ENCODE data around the gene EMILIN2. TPM values are rescaled to one million over a fixed set of nuclear protein-coding genes. Genes with fewer than 3 reads are reported as not detected.

The EMILIN2 gene
- total and polyA plus RNA-seq, 2 of the 13 experiments (the other 11 are each of a cell fraction or from before 2014, with no cell fraction given) = 7.6 to 8.2 TPM

DNA sequence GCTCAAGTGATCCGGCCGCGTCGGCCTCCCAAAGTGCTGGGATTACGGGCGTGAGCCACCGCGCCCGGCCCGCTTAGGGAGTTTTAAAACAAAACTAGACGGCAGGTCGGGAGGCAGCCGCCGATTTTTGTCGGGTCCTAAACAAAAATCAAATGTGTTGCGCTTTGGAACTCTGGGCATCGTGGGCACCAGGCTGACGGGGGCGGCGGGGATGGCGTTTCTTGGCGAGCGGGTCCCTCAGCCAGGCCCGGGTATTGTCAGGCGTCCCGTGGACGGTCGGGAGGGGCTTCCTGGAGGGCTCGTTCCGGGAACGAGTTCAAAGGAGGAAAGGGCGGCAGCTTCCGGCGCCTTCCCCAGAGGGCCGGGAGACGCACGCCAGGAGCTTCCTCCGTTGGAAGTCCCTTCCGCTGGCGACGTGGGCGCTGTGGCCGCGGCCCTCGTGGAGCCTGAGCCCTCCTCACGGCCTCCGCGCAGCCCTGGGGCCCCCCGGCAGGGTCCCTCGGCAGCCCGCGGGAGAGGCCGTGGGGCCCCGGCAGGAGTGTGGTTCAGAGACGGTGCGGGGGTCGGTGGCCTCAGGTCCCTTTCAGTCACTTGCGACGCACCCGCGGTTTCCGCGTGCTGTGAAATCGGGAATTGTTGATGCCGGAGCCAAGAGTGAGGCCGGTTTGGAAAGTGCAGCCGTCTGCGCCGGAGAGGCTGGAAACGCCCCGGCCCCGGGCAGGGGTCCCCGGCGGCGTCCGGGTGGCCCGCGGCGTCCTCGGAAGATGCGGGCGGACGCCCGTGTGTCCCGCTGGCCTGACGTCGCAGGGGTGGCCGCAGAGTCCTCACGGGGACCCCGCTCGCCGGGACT is 59.3 kb downstream of the EMILIN2 start (continued):
- TF ChIP-seq, protein P1, sequence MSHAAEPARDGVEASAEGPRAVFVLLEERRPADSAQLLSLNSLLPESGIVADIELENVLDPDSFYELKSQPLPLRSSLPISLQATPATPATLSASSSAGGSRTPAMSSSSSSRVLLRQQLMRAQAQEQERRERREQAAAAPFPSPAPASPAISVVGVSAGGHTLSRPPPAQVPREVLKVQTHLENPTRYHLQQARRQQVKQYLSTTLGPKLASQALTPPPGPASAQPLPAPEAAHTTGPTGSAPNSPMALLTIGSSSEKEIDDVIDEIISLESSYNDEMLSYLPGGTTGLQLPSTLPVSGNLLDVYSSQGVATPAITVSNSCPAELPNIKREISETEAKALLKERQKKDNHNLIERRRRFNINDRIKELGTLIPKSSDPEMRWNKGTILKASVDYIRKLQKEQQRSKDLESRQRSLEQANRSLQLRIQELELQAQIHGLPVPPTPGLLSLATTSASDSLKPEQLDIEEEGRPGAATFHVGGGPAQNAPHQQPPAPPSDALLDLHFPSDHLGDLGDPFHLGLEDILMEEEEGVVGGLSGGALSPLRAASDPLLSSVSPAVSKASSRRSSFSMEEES (CRISPR knock-in tag; IDR thresholded peaks at IDR 0.05) = peak; percentile 76
- TF ChIP-seq HDAC2 (CRISPR knock-in tag; IDR thresholded peaks at IDR 0.05) (peak; percentile 59), SALL2 (CRISPR knock-in tag; IDR thresholded peaks at IDR 0.05) (peak; percentile 82), SIX4 (CRISPR knock-in tag; IDR thresholded peaks at IDR 0.05) (no peak), POLR2G (IDR thresholded peaks at IDR 0.05; ENCODE audit: low read depth, low read length) (peak; percentile 92), KDM2A (CRISPR knock-in tag; IDR thresholded peaks at IDR 0.05; ENCODE audit: borderline replicate concordance, low read depth) (peak; percentile 37), CREB1 (IDR thresholded peaks at IDR 0.05) (no peak), CREB1 (CRISPR knock-in tag; IDR thresholded peaks at IDR 0.05) (no peak), IRF2 (CRISPR knock-in tag; IDR thresholded peaks at IDR 0.05) (peak; percentile 45; the same call in 1 of the 2 replicates), ZNF782 (CRISPR knock-in tag; IDR thresholded peaks at IDR 0.05; ENCODE audit: borderline replicate concordance) (peak; percentile 38; the same call in 1 of the 2 replicates)
- TF ChIP-seq, protein P2, sequence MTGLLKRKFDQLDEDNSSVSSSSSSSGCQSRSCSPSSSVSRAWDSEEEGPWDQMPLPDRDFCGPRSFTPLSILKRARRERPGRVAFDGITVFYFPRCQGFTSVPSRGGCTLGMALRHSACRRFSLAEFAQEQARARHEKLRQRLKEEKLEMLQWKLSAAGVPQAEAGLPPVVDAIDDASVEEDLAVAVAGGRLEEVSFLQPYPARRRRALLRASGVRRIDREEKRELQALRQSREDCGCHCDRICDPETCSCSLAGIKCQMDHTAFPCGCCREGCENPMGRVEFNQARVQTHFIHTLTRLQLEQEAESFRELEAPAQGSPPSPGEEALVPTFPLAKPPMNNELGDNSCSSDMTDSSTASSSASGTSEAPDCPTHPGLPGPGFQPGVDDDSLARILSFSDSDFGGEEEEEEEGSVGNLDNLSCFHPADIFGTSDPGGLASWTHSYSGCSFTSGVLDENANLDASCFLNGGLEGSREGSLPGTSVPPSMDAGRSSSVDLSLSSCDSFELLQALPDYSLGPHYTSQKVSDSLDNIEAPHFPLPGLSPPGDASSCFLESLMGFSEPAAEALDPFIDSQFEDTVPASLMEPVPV (CRISPR knock-in tag; IDR thresholded peaks at IDR 0.05) = 0 out of 2 replicates have a peak, but pooled peaks have one; percentile 37
- TF ChIP-seq, protein P3, sequence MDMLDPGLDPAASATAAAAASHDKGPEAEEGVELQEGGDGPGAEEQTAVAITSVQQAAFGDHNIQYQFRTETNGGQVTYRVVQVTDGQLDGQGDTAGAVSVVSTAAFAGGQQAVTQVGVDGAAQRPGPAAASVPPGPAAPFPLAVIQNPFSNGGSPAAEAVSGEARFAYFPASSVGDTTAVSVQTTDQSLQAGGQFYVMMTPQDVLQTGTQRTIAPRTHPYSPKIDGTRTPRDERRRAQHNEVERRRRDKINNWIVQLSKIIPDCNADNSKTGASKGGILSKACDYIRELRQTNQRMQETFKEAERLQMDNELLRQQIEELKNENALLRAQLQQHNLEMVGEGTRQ (IDR thresholded peaks at IDR 0.05; ENCODE audit: low read depth, low read length) = no peak
- TF ChIP-seq, protein P3 (CRISPR knock-in tag; IDR thresholded peaks at IDR 0.05; ENCODE audit: borderline replicate concordance) = no peak
- TF ChIP-seq, protein P4, sequence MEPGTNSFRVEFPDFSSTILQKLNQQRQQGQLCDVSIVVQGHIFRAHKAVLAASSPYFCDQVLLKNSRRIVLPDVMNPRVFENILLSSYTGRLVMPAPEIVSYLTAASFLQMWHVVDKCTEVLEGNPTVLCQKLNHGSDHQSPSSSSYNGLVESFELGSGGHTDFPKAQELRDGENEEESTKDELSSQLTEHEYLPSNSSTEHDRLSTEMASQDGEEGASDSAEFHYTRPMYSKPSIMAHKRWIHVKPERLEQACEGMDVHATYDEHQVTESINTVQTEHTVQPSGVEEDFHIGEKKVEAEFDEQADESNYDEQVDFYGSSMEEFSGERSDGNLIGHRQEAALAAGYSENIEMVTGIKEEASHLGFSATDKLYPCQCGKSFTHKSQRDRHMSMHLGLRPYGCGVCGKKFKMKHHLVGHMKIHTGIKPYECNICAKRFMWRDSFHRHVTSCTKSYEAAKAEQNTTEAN (CRISPR knock-in tag; conservative IDR thresholded peaks at IDR 0.05) = 0 out of 2 replicates have a peak, but pooled peaks have one; percentile 52
- TF ChIP-seq, protein P5, sequence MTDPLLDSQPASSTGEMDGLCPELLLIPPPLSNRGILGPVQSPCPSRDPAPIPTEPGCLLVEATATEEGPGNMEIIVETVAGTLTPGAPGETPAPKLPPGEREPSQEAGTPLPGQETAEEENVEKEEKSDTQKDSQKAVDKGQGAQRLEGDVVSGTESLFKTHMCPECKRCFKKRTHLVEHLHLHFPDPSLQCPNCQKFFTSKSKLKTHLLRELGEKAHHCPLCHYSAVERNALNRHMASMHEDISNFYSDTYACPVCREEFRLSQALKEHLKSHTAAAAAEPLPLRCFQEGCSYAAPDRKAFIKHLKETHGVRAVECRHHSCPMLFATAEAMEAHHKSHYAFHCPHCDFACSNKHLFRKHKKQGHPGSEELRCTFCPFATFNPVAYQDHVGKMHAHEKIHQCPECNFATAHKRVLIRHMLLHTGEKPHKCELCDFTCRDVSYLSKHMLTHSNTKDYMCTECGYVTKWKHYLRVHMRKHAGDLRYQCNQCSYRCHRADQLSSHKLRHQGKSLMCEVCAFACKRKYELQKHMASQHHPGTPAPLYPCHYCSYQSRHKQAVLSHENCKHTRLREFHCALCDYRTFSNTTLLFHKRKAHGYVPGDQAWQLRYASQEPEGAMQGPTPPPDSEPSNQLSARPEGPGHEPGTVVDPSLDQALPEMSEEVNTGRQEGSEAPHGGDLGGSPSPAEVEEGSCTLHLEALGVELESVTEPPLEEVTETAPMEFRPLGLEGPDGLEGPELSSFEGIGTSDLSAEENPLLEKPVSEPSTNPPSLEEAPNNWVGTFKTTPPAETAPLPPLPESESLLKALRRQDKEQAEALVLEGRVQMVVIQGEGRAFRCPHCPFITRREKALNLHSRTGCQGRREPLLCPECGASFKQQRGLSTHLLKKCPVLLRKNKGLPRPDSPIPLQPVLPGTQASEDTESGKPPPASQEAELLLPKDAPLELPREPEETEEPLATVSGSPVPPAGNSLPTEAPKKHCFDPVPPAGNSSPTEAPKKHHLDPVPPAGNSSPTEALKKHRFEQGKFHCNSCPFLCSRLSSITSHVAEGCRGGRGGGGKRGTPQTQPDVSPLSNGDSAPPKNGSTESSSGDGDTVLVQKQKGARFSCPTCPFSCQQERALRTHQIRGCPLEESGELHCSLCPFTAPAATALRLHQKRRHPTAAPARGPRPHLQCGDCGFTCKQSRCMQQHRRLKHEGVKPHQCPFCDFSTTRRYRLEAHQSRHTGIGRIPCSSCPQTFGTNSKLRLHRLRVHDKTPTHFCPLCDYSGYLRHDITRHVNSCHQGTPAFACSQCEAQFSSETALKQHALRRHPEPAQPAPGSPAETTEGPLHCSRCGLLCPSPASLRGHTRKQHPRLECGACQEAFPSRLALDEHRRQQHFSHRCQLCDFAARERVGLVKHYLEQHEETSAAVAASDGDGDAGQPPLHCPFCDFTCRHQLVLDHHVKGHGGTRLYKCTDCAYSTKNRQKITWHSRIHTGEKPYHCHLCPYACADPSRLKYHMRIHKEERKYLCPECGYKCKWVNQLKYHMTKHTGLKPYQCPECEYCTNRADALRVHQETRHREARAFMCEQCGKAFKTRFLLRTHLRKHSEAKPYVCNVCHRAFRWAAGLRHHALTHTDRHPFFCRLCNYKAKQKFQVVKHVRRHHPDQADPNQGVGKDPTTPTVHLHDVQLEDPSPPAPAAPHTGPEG (CRISPR knock-in tag; IDR thresholded peaks at IDR 0.05) = peak; percentile 60; the same call in 1 of the 2 replicates

Data from HepG2 (cell line).